Muscle of back (tissue), 13 donors: Measurements from ENCODE around the gene ACSS2. TPM values are rescaled to one million over a fixed set of nuclear protein-coding genes. Genes with fewer than 3 reads are reported as not detected.

Source experiments
- DNase-seq, 3 donors: peaks; one replicate each; pipeline versions ENCODE4 v3.0.0 to v3.0.0-alpha.2; 2013
- long read RNA-seq, 9 donors: transcript quantifications; one replicate each; lab custom pipeline, GENCODE V29; 2026
- polyA plus RNA-seq, 10 donors: library from polyadenylated mRNA; unstranded; fragments of 120-200 nt; gene quantifications; one replicate each; pipeline ENCODE4 v1.2.1, GENCODE V29; 2013; ENCODE audit not compliant: insufficient read length in 10 of 10

ACSS2 gene
- 10 to 100 TPM; 40.4 to 65.1 (median 49.6) TPM for polyA plus RNA-seq
- long read RNA-seq, donor 1, partial matches to known transcripts, result 7 of 15 reads
- long read RNA-seq, donor 1, other reads (novel, unspliced or antisense), result 6 of 15 reads
- long read RNA-seq, donor 2, partial matches to known transcripts, result 0 of 2 reads
- long read RNA-seq, donor 2, other reads (novel, unspliced or antisense), result 0 of 2 reads
- long read RNA-seq, donor 3, result 0 reads
- long read RNA-seq, donor 4, partial matches to known transcripts, result 0 of 5 reads
- long read RNA-seq, donor 4, other reads (novel, unspliced or antisense), result 0 of 5 reads
- long read RNA-seq, donor 5, partial matches to known transcripts, result 0 of 1 reads
- long read RNA-seq, donor 5, other reads (novel, unspliced or antisense), result 0 of 1 reads
- long read RNA-seq, donor 6, partial matches to known transcripts, result 0 of 10 reads
- long read RNA-seq, donor 6, other reads (novel, unspliced or antisense), result 9 of 10 reads
- long read RNA-seq, donor 7, partial matches to known transcripts, result 0 of 1 reads
- long read RNA-seq, donor 7, other reads (novel, unspliced or antisense), result 0 of 1 reads
- long read RNA-seq, donor 8, partial matches to known transcripts, result 0 of 1 reads
- long read RNA-seq, donor 8, other reads (novel, unspliced or antisense), result 0 of 1 reads
- long read RNA-seq, donor 9, result 0 reads

GRCh38 chr20:34876406-34877282 is at the start of gene ACSS2:
TSS of gene ACSS2 (plus strand) at chr20:34876612. CDS start at chr20:34876646, 34 bp downstream.
- DNase-seq, result peak in 2 of 3 donors; percentile 96 to 98

- DNase-seq, result no peak
Measured at GRCh38 chr20:34829191-34829590, 47.2 kb upstream of the ACSS2 start.

- no peak for DNase-seq
Measured at GRCh38 chr20:34831936-34832335, 44.5 kb upstream of the ACSS2 start.

- peak; percentile 15 to 57 (median 22) for DNase-seq
Measured at GRCh38 chr20:34834459-34834893, 41.9 kb upstream of the ACSS2 start.

- DNase-seq, result no peak
Measured at GRCh38 chr20:34842143-34842542, 34.3 kb upstream of the ACSS2 start.

GRCh38 chr20:34843421-34843820 is 33.0 kb upstream of the ACSS2 start:
- no peak for DNase-seq

- no peak for DNase-seq
Measured at GRCh38 chr20:34848597-34848996, 27.8 kb upstream of the ACSS2 start.

GRCh38 chr20:34849778-34850177 is 26.6 kb upstream of the ACSS2 start:
- no peak for DNase-seq

- DNase-seq, result no peak
Measured at GRCh38 chr20:34850969-34851368, 25.4 kb upstream of the ACSS2 start.

- DNase-seq, result no peak
Measured at GRCh38 chr20:34852298-34852697, 24.1 kb upstream of the ACSS2 start.

GRCh38 chr20:34859367-34859766 is 17.0 kb upstream of the ACSS2 start:
- DNase-seq, result no peak

GRCh38 chr20:34859826-34860545 is 16.4 kb upstream of the ACSS2 start:
- DNase-seq, result no peak

- DNase-seq, result peak; percentile 11 to 39 (median 24)
Measured at GRCh38 chr20:34861386-34862084, 14.9 kb upstream of the ACSS2 start.

- DNase-seq, result no peak
Measured at GRCh38 chr20:34862724-34863123, 13.7 kb upstream of the ACSS2 start.

GRCh38 chr20:34863421-34863965 is 12.9 kb upstream of the ACSS2 start:
- no peak for DNase-seq

- no peak for DNase-seq
Measured at GRCh38 chr20:34864216-34864615, 12.2 kb upstream of the ACSS2 start.

GRCh38 chr20:34871320-34871926 is 5.0 kb upstream of the ACSS2 start:
- no peak for DNase-seq

- no peak for DNase-seq
Measured at GRCh38 chr20:34871966-34872621, 4.3 kb upstream of the ACSS2 start.

- peak; percentile 69 to 89 (median 83) for DNase-seq
Measured at GRCh38 chr20:34872622-34873224, 3.7 kb upstream of the ACSS2 start, which contains the start of gene GGT7. TSS of gene GGT7 (minus strand) at chr20:34872856. CDS start at chr20:34872815, 41 bp downstream.
